Measurements from ENCODE around the gene FYN. TPM values are rescaled to one million over a fixed set of nuclear protein-coding genes. Genes with fewer than 3 reads are reported as not detected.
A peak's percentile ranks its signal among the peaks of the same experiment; 100 is the strongest.

The FYN gene
- total RNA-seq, 1 donor from 2014 or later, result 260 TPM

DNA sequence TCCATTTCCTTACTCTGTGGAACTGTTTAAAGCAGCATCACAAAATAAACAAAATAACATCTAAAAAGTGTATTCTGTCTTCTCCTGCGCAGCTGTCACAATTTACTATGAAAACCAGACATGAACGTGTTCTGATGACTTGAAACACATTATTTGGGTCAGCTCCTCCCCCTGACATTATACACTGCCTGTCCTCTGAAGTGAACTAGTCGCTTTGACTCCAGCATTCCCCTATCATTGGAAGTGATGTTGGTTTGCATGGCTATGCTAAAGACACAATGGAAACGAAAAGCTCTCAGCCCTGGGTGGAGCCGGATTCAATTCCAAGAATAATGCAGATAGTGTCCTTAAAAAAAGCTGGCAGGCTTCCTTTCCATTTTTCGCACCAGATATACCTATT is 125.9 kb downstream of the FYN start:
- Mint-ChIP-seq H3K27me3 (ENCODE audit: low read depth) (no peaks in the 10 kb centered on the region), H3K4me3 (no peak overlapping the region), H3K9me3 (no peaks in the 10 kb centered on the region), H3K4me1 (peaks cover 88% of the 10 kb centered on the region), H3K27ac (ENCODE audit: unreplicated experiment) (peak overlapping the region; percentile 48), H3K36me3 (ENCODE audit: low read depth) (peaks cover 7% of the 10 kb centered on the region)
- TF ChIP-seq, protein P1, sequence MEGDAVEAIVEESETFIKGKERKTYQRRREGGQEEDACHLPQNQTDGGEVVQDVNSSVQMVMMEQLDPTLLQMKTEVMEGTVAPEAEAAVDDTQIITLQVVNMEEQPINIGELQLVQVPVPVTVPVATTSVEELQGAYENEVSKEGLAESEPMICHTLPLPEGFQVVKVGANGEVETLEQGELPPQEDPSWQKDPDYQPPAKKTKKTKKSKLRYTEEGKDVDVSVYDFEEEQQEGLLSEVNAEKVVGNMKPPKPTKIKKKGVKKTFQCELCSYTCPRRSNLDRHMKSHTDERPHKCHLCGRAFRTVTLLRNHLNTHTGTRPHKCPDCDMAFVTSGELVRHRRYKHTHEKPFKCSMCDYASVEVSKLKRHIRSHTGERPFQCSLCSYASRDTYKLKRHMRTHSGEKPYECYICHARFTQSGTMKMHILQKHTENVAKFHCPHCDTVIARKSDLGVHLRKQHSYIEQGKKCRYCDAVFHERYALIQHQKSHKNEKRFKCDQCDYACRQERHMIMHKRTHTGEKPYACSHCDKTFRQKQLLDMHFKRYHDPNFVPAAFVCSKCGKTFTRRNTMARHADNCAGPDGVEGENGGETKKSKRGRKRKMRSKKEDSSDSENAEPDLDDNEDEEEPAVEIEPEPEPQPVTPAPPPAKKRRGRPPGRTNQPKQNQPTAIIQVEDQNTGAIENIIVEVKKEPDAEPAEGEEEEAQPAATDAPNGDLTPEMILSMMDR (conservative IDR thresholded peaks at IDR 0.05), result no peak
- no peak for DNase-seq (ENCODE audit: low read depth, low spot score)

DNA sequence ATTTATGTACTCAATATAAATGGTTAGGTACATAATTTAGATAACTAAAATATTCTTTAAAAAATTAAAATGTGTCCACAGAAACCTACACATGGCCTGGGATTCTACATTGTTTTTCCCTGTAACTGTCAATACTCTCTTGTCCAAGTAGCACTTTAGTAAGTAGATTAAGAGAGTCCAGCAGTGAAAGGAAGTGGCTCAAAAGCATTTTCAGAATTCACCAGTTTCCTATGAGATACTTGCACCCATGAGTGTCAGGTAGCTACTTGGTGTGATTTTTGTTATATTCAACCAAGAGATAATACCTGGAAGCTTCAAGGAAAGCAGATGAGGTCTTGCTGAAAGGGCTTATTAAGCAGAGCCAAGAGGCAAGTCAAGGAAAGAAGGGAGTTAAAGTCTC is 126.3 kb downstream of the FYN start:
- TF ChIP-seq, protein P1 (conservative IDR thresholded peaks at IDR 0.05), result no peak
- peaks cover 7% of the 10 kb centered on the region for H3K36me3 Mint-ChIP-seq (ENCODE audit: low read depth)
- no peak overlapping the region for H3K4me3 Mint-ChIP-seq
- DNase-seq (ENCODE audit: low read depth, low spot score), result no peak
- no peaks in the 10 kb centered on the region for H3K9me3 Mint-ChIP-seq
- H3K27me3 Mint-ChIP-seq (ENCODE audit: low read depth), result no peaks in the 10 kb centered on the region
- H3K27ac Mint-ChIP-seq (ENCODE audit: unreplicated experiment), result no peak overlapping the region
- H3K4me1 Mint-ChIP-seq, result peaks cover 88% of the 10 kb centered on the region

DNA sequence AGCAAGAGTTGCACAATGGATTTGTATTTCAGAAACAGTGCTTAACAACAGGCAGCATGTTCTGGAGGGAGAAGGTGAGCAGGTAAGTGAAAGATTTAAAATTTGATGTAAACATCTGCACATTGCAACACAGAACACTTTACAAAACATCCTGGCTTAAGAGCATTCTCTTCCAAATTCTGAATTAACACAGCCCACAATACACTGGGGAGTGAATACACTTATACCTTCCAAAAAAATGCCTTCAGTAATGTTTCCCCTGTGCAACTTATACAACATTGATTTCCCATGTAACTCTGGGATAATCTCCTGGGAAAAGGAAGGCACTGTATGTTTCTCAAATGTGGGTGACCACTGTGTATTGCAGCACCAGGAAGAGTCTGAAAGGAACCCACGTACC is 127.6 kb downstream of the FYN start:
- H3K27ac Mint-ChIP-seq (ENCODE audit: unreplicated experiment), result peak overlapping the region; percentile 29
- no peak overlapping the region for H3K4me3 Mint-ChIP-seq
- H3K4me1 Mint-ChIP-seq, result peaks cover 82% of the 10 kb centered on the region
- DNase-seq (ENCODE audit: low read depth, low spot score), result no peak
- TF ChIP-seq, protein P1 (conservative IDR thresholded peaks at IDR 0.05), result no peak
- H3K9me3 Mint-ChIP-seq, result no peaks in the 10 kb centered on the region
- peaks cover 8% of the 10 kb centered on the region for H3K36me3 Mint-ChIP-seq (ENCODE audit: low read depth)
- H3K27me3 Mint-ChIP-seq (ENCODE audit: low read depth), result no peaks in the 10 kb centered on the region

DNA sequence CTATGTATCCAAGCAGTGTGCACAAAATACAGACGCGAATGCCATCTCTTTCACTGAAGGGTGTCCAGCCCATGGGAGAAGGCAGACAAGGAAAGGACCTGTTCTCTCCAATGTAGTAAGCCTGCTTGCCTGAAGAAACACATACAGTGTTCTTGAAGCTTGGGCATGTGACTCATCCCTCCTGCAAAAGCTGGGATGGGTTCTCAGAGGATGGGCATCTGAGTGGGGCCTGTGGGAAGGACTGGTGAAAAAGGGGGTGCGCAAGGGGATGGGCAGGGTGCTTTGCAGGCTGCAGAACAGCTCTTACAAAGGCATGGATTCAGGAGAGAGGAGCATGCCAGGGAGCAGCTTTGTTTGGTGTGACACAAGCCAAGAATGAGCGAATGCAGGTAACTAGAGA is 128.1 kb downstream of the FYN start:
- Mint-ChIP-seq H3K27me3 (ENCODE audit: low read depth) (no peaks in the 10 kb centered on the region), H3K36me3 (ENCODE audit: low read depth) (peaks cover 12% of the 10 kb centered on the region), H3K9me3 (no peaks in the 10 kb centered on the region), H3K4me1 (peaks cover 82% of the 10 kb centered on the region), H3K27ac (ENCODE audit: unreplicated experiment) (peak overlapping the region; percentile 29), H3K4me3 (no peak overlapping the region)
- TF ChIP-seq, protein P1 (conservative IDR thresholded peaks at IDR 0.05), result no peak
- no peak for DNase-seq (ENCODE audit: low read depth, low spot score)

DNA sequence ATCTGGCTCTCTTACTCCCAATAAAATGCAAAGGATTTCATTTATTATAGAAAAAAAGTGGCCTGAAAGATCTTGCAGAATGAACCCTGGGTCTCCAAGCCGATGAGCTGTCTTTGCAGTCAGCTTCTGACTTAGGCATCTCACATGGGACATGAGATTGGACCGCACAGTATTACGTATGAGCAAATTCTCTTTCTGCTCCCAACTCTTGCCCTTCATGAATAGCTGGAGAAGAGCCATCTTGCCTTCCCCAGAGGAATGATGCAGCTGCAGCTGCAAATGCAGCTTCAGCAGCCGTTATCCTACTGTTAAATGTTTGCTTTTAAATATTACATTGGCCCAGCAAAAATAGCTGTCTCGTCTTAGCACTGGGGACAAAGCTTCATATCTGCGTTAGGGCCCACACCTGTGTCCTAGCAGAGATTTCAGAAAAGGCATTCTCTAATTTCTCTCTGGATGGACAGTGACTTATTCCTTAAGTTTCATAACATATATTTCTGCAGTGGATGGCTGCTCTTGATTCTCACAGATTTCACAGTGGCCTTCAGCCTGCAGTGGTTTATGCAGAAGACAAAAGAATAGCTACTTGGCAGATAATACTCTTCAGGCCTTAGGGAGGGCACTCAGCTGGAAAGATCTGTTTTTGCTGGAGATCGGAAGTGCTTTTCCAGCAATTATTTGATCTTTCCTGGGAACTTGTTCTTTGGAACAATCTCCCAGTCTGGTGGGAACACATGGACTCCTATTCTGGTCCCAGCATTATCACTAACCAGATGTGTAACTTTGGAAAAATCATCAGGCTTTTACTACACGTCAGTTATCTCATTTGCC is 129.2 kb downstream of the FYN start:
- Mint-ChIP-seq H3K4me3 (no peak overlapping the region), H3K27me3 (ENCODE audit: low read depth) (no peaks in the 10 kb centered on the region), H3K4me1 (peaks cover 82% of the 10 kb centered on the region), H3K27ac (ENCODE audit: unreplicated experiment) (peak overlapping the region; percentile 74), H3K36me3 (ENCODE audit: low read depth) (peaks cover 15% of the 10 kb centered on the region), H3K9me3 (no peaks in the 10 kb centered on the region)
- TF ChIP-seq, protein P1 (conservative IDR thresholded peaks at IDR 0.05), result no peak
- DNase-seq (ENCODE audit: low read depth, low spot score), result no peak
